GM19455 (cell line): ENCODE data around the gene MYO16.

Experiments
- ATAC-seq: cut with Tn5 transposase; IDR thresholded peaks from one replicate; pipeline ENCODE4 v1.9.1; 2021; ENCODE audit not compliant: unreplicated experiment

MYO16 gene

DNA sequence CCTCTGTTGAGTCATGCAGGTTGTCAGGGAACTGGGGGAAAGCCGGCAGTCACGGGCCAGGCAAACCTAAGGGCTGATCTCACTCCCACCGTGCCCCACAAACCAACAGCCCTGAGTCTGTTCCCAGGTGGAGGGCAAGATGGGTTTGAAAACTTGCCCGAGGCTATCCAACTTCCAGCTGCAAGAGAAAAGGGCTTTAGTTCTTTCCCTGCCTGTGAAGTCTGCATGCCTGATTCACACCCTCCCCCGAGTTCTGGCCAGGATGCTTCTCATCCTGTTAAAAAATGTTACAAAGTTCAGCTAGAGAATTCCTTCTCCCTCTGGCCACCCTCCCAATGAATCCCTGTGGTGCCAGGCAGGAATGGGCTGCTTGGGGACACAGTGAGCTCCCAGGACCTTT, 33.1 kb downstream of the MYO16 start:
- ATAC-seq, result no peak

DNA sequence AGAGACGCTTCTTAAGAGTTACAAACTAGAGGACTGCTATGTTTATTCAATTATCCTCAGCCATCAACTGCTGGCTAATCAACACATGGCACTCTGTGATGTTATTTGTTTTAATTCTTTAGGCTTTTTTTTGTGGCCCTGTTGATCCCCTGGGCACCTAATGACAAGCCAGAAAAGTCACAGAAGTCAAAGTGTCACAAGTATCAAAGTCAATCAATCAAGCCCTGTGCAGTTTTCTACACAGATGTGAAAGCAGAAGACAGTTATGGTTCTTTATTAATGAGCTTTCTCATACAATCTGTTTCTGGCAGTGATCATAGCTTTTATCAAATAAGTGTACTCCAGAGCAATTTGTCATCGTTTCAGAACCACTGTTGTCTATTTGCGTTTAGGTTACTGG, 34.3 kb downstream of the MYO16 start:
- ATAC-seq, result no peak

DNA sequence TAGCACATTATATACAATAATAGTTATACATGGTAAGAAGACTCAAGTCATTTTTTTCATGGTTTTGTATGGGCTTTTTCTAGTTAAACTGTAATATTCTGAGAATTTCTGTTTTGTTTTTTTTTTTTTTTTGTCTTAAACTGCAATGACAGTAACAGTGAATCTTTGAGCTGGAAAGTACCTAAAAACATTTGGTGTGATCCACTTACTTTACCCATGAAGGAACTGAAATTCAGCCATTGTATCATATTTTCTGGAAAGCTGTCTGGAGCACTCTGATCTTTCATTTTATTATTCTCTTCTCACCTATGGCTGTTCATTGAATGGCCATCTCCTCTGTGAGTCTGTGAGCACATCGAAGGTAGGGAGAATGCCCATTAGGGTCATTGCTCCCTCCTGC, 37.8 kb downstream of the MYO16 start:
- ATAC-seq, result no peak

DNA sequence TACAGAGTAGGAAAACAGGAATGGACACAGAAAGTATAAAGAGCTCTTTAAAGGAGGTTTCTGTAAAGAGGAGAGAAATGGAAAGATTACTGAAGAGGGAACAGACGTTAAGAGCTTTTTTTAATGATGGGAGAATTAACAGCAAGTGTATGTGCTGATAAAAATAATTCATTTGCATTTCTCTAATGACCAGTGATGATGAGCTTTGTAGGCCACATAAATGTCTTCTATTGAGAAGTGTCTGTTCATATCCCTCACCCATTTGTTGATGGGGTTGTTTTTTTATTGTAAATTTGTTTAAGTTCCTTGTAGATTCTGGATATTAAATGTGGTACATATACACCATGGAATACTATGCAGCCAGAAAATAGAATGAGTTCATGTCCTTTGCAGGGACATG, 40.0 kb downstream of the MYO16 start:
- no peak for ATAC-seq

DNA sequence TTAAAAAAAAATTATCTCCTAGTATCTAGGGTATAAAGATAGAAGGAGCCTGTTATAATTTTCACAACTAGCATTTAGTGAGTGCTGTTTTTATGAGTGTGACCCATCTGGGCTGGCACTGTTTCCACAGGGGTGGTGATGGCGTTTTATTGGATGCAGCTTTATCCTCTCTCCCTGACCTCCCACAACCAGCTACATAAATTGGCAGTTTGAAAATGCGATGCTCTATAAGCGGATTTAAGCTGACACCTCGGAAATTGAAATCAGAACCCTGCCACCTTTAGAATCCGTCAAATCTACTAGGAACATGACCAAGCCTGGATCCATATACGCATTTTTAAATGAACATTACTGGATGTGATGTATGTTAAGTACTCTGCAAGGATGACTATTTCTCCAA, 44.9 kb downstream of the MYO16 start:
- ATAC-seq, result no peak

DNA sequence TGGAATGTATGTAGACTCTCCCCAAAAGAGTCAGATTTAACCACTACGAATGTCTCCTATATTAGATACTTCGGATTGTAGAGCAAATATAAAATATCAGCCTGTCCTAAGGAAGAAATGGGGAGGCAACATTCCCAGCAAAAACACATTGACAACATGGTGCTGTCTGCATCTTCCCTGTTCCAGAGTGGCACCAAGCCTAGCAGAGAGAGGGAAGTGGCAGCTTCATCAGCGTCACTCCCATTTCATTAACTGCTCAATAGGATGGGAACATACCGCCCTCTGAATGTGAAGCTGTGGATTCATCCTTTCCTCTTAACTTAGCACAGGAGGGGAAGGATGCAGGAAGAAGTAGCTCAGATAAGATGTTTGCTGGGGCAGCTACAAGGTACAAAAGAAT, 45.4 kb downstream of the MYO16 start:
- no peak for ATAC-seq

DNA sequence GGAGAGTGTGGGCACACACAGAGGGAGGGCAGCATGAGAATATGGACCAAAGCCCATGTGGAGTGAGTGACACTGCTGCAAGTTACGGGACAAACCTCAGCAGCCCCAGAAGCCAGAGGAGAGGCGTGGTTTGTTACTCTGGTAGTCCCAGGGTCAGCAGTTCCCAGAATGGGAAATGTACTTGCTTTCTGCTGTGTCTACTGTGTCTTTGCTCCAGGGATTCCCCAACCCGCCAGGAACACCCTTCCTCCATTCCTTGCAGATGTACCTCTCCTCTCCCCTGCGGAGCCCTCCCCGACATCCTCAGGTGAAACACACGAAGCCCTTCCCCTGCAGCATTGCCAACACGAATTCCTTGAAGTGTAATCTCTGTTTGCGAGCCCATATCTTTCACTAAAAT, 47.2 kb downstream of the MYO16 start:
- no peak for ATAC-seq

DNA sequence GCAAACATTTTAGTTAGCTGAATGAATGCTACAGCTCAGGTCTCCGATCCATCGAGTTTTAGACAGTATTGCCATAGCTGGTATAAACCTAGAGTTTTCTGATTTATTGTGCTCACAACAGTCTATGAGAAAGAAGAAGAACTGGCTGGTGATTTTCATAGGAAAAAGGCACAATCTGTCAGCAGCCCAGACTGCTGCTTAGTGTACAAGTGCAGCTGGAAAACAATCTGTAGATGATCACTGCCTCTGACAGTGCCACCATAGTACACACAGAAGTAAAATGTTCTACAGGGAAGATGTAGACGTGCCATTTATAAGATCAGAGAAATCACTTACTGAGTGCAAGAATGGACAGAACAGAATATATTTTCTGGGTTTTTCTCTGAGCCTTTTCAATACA, 48.4 kb downstream of the MYO16 start:
- ATAC-seq, result no peak

DNA sequence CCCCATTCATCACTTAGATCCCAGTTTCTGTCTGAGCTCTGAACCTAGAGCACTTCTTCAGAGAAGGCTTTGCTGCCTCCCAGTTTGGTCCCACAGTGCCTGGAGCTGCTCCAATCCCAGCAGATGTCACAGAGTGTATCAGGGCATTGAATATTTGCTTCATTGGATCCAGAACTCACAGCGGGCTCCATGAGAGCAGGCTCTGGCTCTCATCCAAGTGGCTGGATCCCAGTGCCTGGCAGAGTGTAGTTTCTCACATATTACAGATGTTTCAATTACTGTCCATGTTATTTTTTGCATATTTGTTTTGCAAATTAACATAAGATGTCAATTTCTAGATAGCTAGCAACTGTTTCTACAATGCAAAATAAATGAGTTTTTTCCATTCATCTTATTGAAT, 50.6 kb downstream of the MYO16 start:
- ATAC-seq, result no peak

DNA sequence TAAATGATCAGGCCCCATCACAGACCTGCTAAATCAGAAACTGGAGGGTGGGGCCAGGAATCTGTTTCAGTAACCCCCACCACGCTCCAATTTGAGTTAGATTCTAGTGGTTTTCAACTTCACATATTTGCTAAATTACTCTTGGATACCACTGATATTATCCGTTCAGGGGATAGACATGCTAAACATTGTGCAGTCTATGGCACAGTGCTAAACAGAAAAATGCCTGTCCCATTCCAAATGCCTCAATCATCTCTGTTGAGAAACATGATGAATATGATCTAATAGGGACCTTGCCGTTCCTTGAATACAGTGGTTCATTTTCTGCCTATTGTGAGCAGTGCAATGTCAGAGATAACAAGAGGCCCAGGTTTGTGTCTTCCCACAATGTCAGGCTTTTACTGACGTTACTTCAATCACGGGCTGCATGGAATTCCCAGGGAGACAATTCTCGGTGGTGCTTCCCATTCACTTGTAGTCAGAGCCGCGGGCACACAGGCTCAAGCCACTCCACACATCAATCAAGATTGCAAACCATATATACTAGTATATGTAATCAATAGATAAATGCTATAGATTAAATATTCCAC, 52.7 kb downstream of the MYO16 start:
- ATAC-seq, result no peak

DNA sequence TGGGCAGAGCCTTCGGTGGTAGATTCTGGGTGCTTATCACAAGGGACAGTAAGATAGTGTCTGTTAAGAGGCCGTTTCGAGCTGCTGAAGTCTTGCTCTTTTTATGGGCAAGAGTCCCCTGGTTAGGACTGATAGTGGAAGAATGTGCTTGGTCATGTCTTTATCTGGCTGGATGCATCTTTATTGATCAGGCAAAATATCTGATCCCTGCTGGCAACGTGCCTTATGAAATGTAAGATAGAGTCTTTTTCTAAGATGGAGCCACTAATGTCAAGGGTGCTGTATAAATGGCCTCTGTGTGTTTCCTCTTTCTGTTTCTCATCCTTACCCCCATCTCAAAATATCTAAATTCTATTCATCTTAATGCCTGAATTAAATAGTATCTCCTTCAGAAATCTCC, 53.3 kb downstream of the MYO16 start:
- ATAC-seq, result no peak

DNA sequence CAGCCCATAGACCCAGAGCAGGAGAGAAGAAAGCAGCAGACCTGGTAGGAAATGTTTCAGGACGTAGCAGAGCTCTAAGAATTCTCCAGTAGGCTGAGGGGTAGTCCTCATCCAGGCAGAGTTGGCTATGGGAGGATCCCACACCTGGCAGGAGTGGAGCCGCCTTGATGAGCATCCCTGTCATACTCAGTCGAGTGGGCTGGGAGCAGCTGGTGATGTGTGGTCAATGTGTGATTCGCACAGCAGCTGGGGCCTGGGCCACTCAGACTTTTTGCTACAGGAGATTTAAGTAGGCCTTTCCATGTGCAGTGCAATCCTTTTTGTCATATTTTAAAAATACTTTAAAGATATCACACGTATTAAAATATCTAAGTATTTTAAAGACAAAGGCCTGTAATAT, 56.6 kb downstream of the MYO16 start:
- no peak for ATAC-seq

DNA sequence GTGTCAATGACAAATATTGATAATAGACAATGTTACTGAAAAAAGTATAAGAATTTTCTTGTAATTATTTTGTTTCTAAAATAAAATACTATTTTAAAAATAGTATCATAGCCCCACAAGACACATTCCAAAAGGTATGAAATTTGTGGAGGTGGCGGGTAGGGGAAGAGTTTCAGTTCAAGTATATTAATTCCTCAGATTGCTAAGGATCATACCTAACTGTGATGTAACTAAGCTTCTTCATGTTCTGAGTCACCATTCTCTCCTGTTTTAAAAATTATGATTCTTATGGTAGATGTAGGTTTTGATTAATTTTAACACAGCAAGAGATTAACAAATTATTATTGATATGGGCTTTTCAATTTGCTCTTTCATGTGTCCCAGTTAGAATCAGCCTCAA, 61.3 kb downstream of the MYO16 start:
- no peak for ATAC-seq

DNA sequence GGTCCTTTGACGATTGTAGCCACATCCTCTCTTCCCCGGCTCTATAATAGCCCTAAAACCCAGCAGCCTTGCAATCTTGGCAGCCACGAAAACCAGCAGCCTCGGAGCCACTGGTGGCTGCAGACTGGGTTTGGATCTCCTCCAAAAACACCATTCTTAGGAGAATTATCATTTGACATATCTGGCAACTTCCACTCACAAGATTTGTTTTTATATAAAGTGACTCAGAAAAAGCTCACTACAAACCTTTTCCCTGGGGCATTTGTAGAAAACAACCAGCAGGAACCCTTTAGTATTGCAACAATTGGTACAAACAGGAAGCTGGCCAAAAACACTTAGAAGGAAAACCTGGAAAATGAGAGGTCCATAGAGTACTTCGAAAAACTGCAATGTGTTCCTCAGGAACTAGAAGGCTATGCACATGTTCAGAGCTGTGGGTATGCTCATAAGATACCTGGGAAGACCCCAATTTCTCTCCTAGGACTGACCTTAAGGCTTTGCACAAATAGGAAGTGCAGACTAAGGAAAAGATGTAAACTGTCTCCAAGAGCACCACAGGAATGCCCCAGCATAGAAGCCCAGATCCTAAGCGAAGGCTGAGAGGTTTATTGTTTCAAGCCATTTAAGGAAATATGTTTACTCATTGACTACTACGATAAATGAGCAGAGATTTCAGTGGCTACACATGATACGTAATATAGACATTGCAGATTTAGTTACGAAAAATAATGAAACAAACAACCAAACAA, 71.2 kb downstream of the MYO16 start:
- ATAC-seq, result no peak

DNA sequence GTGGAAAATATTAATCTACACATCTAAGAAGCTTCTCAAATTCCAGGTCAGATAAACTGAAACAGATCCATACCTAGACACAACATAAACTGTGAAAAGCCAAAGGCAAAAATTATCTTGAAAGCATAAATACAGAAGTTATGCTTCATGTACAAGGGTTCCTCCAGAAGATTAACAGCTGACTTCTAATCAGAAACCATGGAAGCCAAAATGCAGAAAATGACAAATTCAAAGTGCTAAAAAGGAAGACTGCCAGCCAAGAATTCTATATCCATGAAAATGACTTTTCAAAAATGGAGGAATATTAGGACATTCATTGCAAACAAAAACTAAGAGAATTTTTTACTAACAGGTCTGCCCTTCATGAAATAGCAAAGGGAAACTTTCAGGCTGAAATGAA, 72.8 kb downstream of the MYO16 start:
- ATAC-seq, result no peak

DNA sequence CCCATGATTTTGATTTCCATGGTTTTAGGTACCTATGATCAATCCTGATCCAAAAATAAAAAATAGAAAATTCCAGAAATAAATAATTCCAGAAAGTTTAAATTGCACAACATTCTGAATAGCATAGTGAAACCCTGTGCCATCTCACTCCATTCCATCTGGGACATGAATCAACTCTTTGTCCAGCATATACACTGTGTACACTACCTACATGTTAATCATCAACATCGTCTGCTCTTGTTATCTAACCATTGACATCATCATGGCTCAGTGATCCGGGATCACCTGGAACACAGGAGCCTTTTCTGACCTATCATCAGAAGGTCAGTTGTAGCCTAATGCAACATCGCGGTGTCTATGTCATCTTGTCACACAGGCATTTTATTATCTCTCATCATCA, 75.6 kb downstream of the MYO16 start:
- ATAC-seq, result no peak

DNA sequence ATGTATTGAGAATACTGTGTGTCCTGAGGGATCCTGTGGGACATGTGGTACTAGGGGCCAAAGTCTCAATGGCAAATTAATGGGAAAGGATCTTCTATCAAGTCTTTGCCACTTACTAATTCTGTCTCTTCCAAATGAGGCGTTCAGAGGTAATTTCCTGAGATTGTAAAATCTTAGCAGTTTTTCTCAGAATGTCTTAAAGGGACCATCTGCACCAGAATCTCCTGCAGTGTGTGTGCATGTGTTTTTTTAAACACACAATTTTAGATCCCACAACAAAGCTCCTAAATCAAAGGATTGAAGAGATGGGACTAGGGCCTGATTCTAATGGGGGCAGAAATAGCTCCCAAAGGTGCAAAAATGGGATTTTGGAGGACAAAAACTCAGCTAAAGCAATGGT, 78.2 kb downstream of the MYO16 start:
- no peak for ATAC-seq

DNA sequence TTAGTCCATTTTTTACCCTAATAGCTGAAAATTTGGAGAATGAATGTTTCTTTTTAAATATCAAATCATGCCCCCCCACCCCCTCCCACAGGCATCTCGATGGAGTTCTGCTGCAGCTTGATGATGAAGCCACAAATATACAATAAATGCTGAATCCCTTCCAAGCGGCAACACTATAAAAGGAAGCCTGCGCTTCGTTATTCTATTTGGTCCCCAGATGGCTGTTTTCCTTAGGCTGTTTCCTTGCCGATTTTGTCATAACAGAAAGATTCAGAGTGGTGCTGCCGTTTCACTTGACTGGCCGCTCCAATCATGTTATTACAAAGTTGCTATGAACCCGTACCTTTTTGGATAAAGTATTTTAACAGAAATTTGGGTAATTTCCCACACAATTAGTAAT, 79.5 kb downstream of the MYO16 start:
- no peak for ATAC-seq

DNA sequence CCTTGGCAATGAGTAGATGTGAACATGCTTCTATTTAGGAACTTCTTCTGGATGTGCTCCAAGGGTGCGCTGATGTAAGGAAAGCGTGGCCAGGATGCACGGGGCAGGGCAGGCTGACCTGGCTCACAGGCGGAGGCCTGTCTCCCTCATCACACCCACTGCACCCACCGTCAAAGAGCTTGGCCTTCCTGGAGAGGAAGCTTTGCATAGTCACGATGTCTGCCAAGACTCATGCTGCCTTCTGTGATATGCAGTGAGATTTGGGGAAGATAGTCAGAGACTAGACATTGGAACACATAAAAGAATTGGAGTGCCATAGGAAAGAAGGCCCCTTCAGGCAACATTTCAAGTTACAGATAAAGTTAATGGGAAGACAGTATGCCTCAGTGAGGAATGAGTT, 82.0 kb downstream of the MYO16 start:
- no peak for ATAC-seq

DNA sequence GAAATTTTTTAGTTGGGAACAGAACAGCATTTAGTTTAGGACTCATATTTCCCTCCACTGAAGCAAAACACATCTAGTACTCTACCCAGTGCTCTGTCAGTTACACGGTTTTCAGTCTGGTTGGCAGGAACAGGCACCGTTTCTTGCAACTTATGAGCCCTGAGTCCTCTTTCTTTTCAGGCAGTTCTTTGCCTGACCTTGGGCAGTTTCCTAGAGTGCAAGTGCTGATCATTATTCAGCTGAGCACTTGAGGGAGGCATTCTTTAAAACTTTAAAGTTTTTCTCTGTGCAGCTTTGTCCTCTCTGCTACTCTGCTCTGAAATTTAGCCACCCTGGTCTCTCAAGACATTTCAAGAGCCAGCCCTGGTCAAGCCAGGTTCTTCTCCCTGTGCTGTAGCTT, 96.1 kb downstream of the MYO16 start:
- ATAC-seq, result no peak

DNA sequence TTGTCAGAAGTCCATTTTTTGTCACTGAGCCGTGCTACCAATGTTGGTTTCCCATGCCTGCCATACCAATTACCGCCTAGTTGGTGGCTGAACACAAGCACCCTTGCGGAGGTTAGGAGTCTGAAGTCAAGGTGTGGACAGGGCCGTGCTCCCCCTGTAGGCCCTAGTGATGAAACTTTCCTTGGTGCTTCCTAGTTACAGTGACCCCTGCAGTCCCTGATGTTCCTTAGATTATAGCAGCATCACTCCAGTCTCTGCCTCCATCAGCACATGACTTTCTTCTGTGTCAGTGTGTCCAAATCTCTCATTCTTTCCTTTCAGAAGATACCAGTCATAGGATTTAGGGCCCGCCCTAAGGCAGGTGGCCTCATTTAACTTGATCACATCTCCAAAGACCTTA, 99.0 kb downstream of the MYO16 start:
- ATAC-seq, result no peak

DNA sequence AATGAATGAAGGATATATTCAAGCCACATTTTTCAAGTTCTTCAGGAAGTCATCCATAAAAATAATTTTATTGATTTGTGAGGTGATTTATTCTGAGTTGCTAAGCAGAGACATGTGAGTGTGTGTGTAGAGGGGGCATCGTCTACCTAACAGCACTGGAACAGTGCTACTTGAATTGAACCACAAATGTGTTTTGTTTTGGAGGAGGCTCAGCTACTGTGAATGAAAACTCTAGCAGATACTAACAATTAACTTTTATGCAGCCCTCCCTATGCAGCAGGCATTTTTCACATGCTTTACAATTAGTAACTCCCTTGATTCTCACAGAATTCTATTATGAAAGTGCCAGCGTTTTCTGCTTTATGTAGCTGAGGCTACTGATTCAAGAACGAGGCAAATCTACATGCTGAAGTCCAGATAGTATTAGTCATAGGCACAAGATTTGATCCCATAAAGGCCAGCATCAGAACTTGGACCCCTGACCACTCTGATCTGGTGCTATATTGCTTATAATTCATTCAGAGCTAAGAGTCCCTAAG, 103.7 kb downstream of the MYO16 start:
- no peak for ATAC-seq

DNA sequence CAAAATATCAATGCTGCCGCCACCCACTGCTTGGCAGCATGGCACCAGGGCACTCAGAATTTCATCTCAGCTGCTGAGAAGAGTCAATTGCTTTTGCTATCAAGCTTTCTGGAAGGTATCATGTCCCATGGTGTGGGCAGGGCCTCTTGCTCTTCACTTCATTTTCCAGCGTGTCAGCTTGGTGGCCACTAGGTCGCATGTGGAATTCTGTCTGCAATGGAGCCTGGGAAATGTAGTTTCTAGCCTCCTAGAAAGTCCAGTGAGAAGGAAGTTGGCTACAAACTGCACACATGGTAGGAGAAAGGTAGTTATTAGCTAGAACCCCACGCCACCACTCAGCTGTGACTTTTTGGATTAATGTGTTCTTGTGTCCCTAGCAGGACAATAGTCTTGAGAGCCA, 105.3 kb downstream of the MYO16 start:
- ATAC-seq, result no peak
